ENCODE data around the gene SZRD1. TPM values are rescaled to one million over a fixed set of nuclear protein-coding genes. Genes with fewer than 3 reads are reported as not detected.

SZRD1 gene
- total and polyA plus RNA-seq, 2 donors (not counting 1 experiment from before 2014, with no cell fraction given) = 30.1 to 95.1 TPM

DNA sequence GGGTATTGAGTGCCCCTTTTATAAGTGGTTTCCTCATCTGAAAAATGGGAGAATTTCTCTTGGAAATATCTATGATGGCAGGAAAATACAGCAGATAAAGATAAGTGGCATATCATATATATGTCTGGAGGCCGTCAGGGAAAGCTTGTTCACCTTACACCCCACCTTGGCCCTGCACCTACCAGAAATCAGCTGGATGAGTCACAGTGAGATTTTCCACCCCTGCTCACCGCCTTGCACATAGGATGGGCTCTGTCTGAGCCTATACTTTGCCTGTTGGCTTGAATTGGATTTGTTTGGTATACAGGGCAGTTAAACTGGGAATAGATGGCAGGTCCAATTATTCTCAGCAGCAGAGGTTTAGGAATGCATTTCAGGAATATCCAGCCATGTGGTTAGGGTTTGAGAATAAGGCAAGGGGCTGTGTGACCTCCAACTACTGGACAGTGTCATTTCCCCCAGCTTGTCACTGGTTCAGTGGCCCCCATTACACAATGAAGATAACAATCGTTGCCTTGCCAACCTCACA lies 70.0 kb downstream of the SZRD1 start, which contains the start of gene SPATA21:
Gene SPATA21 (minus strand): TSS at position 479 of the 529 bp plus-strand sequence. CDS start 6,053 bp downstream, outside the sequence.
- TF ChIP-seq EZH2 (IDR thresholded peaks at IDR 0.05; ENCODE audit: low read length, missing control alignments) = no peak
- TF ChIP-seq, protein P1, sequence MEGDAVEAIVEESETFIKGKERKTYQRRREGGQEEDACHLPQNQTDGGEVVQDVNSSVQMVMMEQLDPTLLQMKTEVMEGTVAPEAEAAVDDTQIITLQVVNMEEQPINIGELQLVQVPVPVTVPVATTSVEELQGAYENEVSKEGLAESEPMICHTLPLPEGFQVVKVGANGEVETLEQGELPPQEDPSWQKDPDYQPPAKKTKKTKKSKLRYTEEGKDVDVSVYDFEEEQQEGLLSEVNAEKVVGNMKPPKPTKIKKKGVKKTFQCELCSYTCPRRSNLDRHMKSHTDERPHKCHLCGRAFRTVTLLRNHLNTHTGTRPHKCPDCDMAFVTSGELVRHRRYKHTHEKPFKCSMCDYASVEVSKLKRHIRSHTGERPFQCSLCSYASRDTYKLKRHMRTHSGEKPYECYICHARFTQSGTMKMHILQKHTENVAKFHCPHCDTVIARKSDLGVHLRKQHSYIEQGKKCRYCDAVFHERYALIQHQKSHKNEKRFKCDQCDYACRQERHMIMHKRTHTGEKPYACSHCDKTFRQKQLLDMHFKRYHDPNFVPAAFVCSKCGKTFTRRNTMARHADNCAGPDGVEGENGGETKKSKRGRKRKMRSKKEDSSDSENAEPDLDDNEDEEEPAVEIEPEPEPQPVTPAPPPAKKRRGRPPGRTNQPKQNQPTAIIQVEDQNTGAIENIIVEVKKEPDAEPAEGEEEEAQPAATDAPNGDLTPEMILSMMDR (conservative IDR thresholded peaks at IDR 0.05 in 1 of 2, IDR thresholded peaks at IDR 0.05 in 1 of 2; ENCODE audit: low read depth in 1 of 2, low read length in 2 of 2) = no peak
- Histone ChIP-seq H3K27me3 (ENCODE audit: control insufficient read depth, insufficient read depth, low read length) (peaks cover 2% of the 10 kb centered on the region), H3K9ac (ENCODE audit: insufficient read depth, low read length) (no peak within 1 kb of the TSS), H3K4me2 (ENCODE audit: extremely low read depth, insufficient read depth, low read length) (no peak within 1 kb of the TSS), H2AFZ (ENCODE audit: low read length) (no peak within 1 kb of the TSS), H3K79me2 (ENCODE audit: control insufficient read depth, insufficient read depth, low read length) (peaks cover 15% of the 10 kb centered on the region), H3K36me3 (ENCODE audit: control insufficient read depth, insufficient read depth, low read length) (no peaks in the 10 kb centered on the region), H3K4me1 (ENCODE audit: control insufficient read depth, extremely low read depth, insufficient read depth, low read length) (peaks cover 2% of the 10 kb centered on the region), H3K27ac (ENCODE audit: insufficient read depth, low read length) (no peak within 1 kb of the TSS), H3K4me3 (replicated peaks in 1 of 4; ENCODE audit: control extremely low read depth in 1 of 4, insufficient read depth in 1 of 4, low read depth in 3 of 4, low read length in 4 of 4) (no peak within 1 kb of the TSS), H3K9me3 (ENCODE audit: control insufficient read depth, insufficient read depth, low read depth, low read length) (no peaks in the 10 kb centered on the region), H4K20me1 (ENCODE audit: control insufficient read depth, extremely low read depth, insufficient read depth, low read length) (no peaks in the 10 kb centered on the region)
- DNase-seq (ENCODE audit: low read depth in 2 of 2) = no peak

GRCh38 chr1:16438516-16438915 lies 71.5 kb downstream of the SZRD1 start:
- H3K36me3 ChIP-seq (ENCODE audit: control insufficient read depth, insufficient read depth, low read length) = no peaks in the 10 kb centered on the region
- H3K9ac ChIP-seq (ENCODE audit: insufficient read depth, low read length) = no peak overlapping the region
- no peak overlapping the region for H3K27ac ChIP-seq (ENCODE audit: insufficient read depth, low read length)
- TF ChIP-seq, protein P1 (conservative IDR thresholded peaks at IDR 0.05 in 1 of 2, IDR thresholded peaks at IDR 0.05 in 1 of 2; ENCODE audit: low read depth in 1 of 2, low read length in 2 of 2) = no peak
- TF ChIP-seq EZH2 (IDR thresholded peaks at IDR 0.05; ENCODE audit: low read length, missing control alignments) = no peak
- no peaks in the 10 kb centered on the region for H3K27me3 ChIP-seq (ENCODE audit: control insufficient read depth, insufficient read depth, low read length)
- no peaks in the 10 kb centered on the region for H4K20me1 ChIP-seq (ENCODE audit: control insufficient read depth, extremely low read depth, insufficient read depth, low read length)
- peaks cover 29% of the 10 kb centered on the region for H3K79me2 ChIP-seq (ENCODE audit: control insufficient read depth, insufficient read depth, low read length)
- no peak overlapping the region for H2AFZ ChIP-seq (ENCODE audit: low read length)
- no peak overlapping the region for H3K4me3 ChIP-seq (replicated peaks in 1 of 4; ENCODE audit: control extremely low read depth in 1 of 4, insufficient read depth in 1 of 4, low read depth in 3 of 4, low read length in 4 of 4)
- H3K4me2 ChIP-seq (ENCODE audit: extremely low read depth, insufficient read depth, low read length) = no peak overlapping the region
- H3K9me3 ChIP-seq (ENCODE audit: control insufficient read depth, insufficient read depth, low read depth, low read length) = no peaks in the 10 kb centered on the region
- DNase-seq (ENCODE audit: low read depth in 2 of 2) = no peak
- H3K4me1 ChIP-seq (ENCODE audit: control insufficient read depth, extremely low read depth, insufficient read depth, low read length) = peaks cover 2% of the 10 kb centered on the region

- DNase-seq (ENCODE audit: low read depth in 2 of 2) = no peak
Measured at GRCh38 chr1:16438924-16439323, 71.9 kb downstream of the SZRD1 start.

More at GRCh38 chr1:16438924-16439323, 71.9 kb downstream of the SZRD1 start:
- Histone ChIP-seq H3K27ac (ENCODE audit: insufficient read depth, low read length) (no peak overlapping the region), H3K4me2 (ENCODE audit: extremely low read depth, insufficient read depth, low read length) (no peak overlapping the region), H3K27me3 (ENCODE audit: control insufficient read depth, insufficient read depth, low read length) (no peaks in the 10 kb centered on the region), H3K4me3 (replicated peaks in 1 of 4; ENCODE audit: control extremely low read depth in 1 of 4, insufficient read depth in 1 of 4, low read depth in 3 of 4, low read length in 4 of 4) (no peak overlapping the region), H3K9me3 (ENCODE audit: control insufficient read depth, insufficient read depth, low read depth, low read length) (no peaks in the 10 kb centered on the region), H2AFZ (ENCODE audit: low read length) (no peak overlapping the region), H4K20me1 (ENCODE audit: control insufficient read depth, extremely low read depth, insufficient read depth, low read length) (no peaks in the 10 kb centered on the region), H3K9ac (ENCODE audit: insufficient read depth, low read length) (no peak overlapping the region), H3K79me2 (ENCODE audit: control insufficient read depth, insufficient read depth, low read length) (peaks cover 33% of the 10 kb centered on the region), H3K36me3 (ENCODE audit: control insufficient read depth, insufficient read depth, low read length) (no peaks in the 10 kb centered on the region), H3K4me1 (ENCODE audit: control insufficient read depth, extremely low read depth, insufficient read depth, low read length) (peaks cover 5% of the 10 kb centered on the region)
- TF ChIP-seq EZH2 (IDR thresholded peaks at IDR 0.05; ENCODE audit: low read length, missing control alignments) = no peak
- TF ChIP-seq, protein P1 (conservative IDR thresholded peaks at IDR 0.05 in 1 of 2, IDR thresholded peaks at IDR 0.05 in 1 of 2; ENCODE audit: low read depth in 1 of 2, low read length in 2 of 2) = no peak

Data from fibroblast of lung (primary cell).